OCI-LY3 (cell line): ENCODE measurements around the gene U2AF1.
"Not testable (repeated sequence)": the region's sequence is repeated elsewhere in the genome, so short reads cannot be mapped to it uniquely, and the experiment has no call there.

Experiments
- H2AFZ ChIP-seq: fragments of 200-600, 300-600 bp; shearing (Covaris generic); 2 replicates; pipeline ENCODE4 v1.6.0; 2014; ENCODE audit warnings: antibody characterized with exemption, low read depth, low read length
- H3K27ac ChIP-seq: fragments of 200-600, 300-600 bp; sonication (generic); 2 replicates; pipeline ENCODE4 v1.5.1; 2014; ENCODE audit warnings: mild to moderate bottlenecking, low read length, moderate library complexity, mixed read lengths
- H3K27me3 ChIP-seq: fragments of 200-600, 300-600 bp; sonication (generic); 2 replicates; pipeline ENCODE4 v1.6.1; 2014; ENCODE audit warnings: low read depth, low read length, mixed read lengths
- H3K36me3 ChIP-seq: fragments of 200-600, 300-600 bp; sonication (generic); replicated peaks from 2 replicates; pipeline ENCODE3; 2014; ENCODE audit warnings: low read depth, low read length, mixed read lengths
- H3K4me1 ChIP-seq: fragments of 300-600, 200-600 bp; sonication (generic); 2 replicates; pipeline ENCODE4 v1.6.1; 2014; ENCODE audit warnings: low read length, mixed read lengths
- H3K4me2 ChIP-seq: fragments of 200-600, 300-600 bp; sonication (generic); 2 replicates; pipeline ENCODE4 v1.6.1; 2014; ENCODE audit warnings: low read length, mixed read lengths
- H3K4me3 ChIP-seq: fragments of 300-600, 200-600 bp; sonication (generic); 2 replicates; pipeline ENCODE4 v1.5.1; 2014; ENCODE audit warnings: antibody characterized with exemption, mild to moderate bottlenecking, low read length, moderate library complexity
- H3K79me2 ChIP-seq: fragments of 300-600, 200-600 bp; shearing (Covaris generic); 2 replicates; pipeline ENCODE4 v1.6.1; 2014; ENCODE audit warnings: mild to moderate bottlenecking, low read length, mixed read lengths
- H3K9ac ChIP-seq: fragments of 300-600, 200-600 bp; shearing (Covaris generic); 2 replicates; pipeline ENCODE4 v1.6.0; 2014; ENCODE audit warnings: mild to moderate bottlenecking, low read length, moderate library complexity
- H3K9me3 ChIP-seq: fragments of 200-600, 300-600 bp; shearing (Covaris generic); 2 replicates; pipeline ENCODE4 v1.6.1; 2014; ENCODE audit warnings: low read length, mixed read lengths; ENCODE audit not compliant: insufficient read depth
- H4K20me1 ChIP-seq: fragments of 200-600, 300-600 bp; sonication (generic); 2 replicates; pipeline ENCODE4 v1.6.1; 2016; ENCODE audit warnings: low read length, mixed read lengths; ENCODE audit not compliant: insufficient read depth

U2AF1 gene

DNA sequence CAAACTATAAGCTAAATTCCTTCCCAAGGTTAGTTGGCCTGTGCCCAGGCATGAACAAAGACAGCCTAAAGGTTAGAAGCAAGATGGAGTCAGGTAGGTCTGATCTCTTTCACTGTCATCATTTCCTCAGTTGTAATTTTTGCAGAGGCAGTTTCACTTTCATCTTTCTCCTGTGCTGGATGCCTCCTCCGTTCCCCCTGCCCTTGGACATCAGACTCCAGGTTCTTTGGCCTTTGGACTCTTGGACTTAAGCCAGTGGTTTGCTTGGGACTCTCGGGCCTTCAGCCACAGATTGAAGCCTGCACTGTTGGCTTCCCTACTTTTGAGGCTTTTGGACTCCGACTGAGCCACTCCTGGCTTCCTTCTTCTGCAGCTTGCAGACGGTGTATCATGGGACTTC lies 8.6 kb upstream of the U2AF1 start:
- not testable (repeated sequence) for H3K4me1 ChIP-seq, H3K4me3 ChIP-seq, H3K36me3 ChIP-seq, H3K9me3 ChIP-seq, H2AFZ ChIP-seq, H3K27ac ChIP-seq, H3K4me2 ChIP-seq, H3K27me3 ChIP-seq, H4K20me1 ChIP-seq, H3K9ac ChIP-seq, H3K79me2 ChIP-seq

DNA sequence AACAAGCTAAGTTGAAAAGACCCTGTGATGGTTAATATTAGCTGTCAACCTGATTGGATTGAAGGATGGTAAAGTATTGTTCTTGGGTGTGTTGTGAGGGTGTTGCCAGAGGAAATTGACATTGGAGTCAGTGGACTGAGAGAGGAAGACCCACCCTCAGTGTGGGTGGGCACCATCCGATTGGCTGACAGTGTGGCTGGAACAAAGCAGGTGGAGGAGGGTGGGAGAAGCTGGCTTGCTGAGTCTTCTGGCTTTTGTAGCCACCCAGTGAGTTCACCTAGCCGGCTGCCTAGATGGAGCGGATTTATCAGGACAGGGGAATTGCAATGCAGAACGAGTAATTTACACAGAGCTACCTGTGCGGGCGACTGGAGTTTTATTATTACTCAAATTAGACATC lies 7.1 kb upstream of the U2AF1 start:
- H3K9ac ChIP-seq, H2AFZ ChIP-seq, H4K20me1 ChIP-seq, H3K4me1 ChIP-seq, H3K27ac ChIP-seq, H3K36me3 ChIP-seq, H3K4me3 ChIP-seq, H3K79me2 ChIP-seq, H3K4me2 ChIP-seq, H3K9me3 ChIP-seq, H3K27me3 ChIP-seq: not testable (repeated sequence)

GRCh38 chr21:43109006-43109405 lies 1.6 kb upstream of the U2AF1 start:
- not testable (repeated sequence) for H3K4me2 ChIP-seq, H3K27me3 ChIP-seq, H3K9ac ChIP-seq, H3K4me1 ChIP-seq, H3K27ac ChIP-seq, H3K4me3 ChIP-seq, H4K20me1 ChIP-seq, H2AFZ ChIP-seq, H3K36me3 ChIP-seq, H3K9me3 ChIP-seq, H3K79me2 ChIP-seq

- H2AFZ ChIP-seq, H3K4me1 ChIP-seq, H3K36me3 ChIP-seq, H3K79me2 ChIP-seq, H3K9me3 ChIP-seq, H3K27ac ChIP-seq, H4K20me1 ChIP-seq, H3K4me2 ChIP-seq, H3K4me3 ChIP-seq, H3K9ac ChIP-seq, H3K27me3 ChIP-seq: not testable (repeated sequence)
Observed at GRCh38 chr21:43108177-43108576, 807 bp upstream of the U2AF1 start.

DNA sequence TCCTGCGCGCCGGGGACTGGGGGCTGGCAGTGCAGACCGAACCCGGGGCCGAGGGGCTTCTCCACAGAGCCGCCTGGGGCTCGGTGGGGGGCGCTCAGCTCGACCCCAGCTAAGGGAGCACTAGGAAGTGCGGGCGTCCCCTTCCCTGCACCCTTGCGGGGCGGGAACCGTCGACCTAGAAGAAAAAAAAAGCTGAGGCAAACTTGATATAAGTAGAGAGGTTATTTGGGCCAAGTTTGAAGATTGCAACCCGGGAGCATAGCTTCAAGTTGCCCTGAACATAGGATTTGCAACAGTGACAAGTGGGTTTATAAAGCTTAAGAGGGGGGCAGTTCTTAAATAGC lies 396 bp upstream of the U2AF1 start:
- H3K27me3 ChIP-seq, H3K4me2 ChIP-seq, H3K4me1 ChIP-seq, H3K79me2 ChIP-seq, H3K9me3 ChIP-seq, H4K20me1 ChIP-seq, H3K36me3 ChIP-seq, H3K4me3 ChIP-seq, H3K9ac ChIP-seq, H3K27ac ChIP-seq, H2AFZ ChIP-seq: not testable (repeated sequence)

DNA sequence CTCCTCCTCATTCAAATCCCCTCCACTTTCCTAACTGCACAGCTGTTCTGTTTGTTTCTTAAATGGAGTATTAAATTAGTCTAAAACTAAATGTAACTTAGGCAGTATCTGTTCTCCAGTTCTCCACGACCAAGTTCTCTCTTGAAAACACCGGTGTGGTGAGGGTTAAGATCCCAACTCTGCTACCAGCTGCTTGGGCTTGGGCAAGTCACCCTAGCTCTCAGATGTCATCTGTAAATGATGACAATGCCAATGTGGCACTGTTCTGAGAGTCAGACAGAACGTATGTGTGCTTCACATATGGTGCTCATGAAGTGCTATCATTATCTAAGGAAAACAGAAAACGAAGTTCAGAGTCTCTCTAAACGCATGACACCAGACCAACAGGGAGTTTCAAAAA lies 2.7 kb downstream of the U2AF1 start:
- not testable (repeated sequence) for H3K27me3 ChIP-seq, H3K79me2 ChIP-seq, H3K9ac ChIP-seq, H2AFZ ChIP-seq, H3K4me1 ChIP-seq, H3K36me3 ChIP-seq, H3K4me3 ChIP-seq, H4K20me1 ChIP-seq, H3K9me3 ChIP-seq, H3K27ac ChIP-seq, H3K4me2 ChIP-seq

DNA sequence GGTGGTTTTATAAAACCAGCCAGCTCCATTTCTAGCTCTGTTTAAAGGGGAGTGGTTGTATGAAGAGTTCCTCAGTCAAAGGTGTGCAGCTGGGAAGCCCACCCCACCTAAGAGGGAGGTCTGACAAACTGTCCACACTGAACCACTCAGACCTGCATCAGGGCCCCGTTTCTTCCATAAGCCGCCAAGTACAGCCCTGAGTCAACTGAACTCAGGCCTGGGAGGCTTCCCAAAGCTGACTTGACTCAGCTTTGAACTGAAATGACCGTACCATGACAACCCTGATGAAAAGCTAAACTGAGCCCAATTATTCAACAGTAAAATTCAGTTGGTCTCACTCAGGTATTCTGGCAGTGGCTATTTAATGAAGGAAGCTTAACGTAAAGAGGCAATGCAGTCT lies 5.1 kb downstream of the U2AF1 start:
- not testable (repeated sequence) for H3K4me3 ChIP-seq, H3K36me3 ChIP-seq, H3K4me2 ChIP-seq, H3K4me1 ChIP-seq, H2AFZ ChIP-seq, H4K20me1 ChIP-seq, H3K27ac ChIP-seq, H3K9me3 ChIP-seq, H3K79me2 ChIP-seq, H3K9ac ChIP-seq, H3K27me3 ChIP-seq

DNA sequence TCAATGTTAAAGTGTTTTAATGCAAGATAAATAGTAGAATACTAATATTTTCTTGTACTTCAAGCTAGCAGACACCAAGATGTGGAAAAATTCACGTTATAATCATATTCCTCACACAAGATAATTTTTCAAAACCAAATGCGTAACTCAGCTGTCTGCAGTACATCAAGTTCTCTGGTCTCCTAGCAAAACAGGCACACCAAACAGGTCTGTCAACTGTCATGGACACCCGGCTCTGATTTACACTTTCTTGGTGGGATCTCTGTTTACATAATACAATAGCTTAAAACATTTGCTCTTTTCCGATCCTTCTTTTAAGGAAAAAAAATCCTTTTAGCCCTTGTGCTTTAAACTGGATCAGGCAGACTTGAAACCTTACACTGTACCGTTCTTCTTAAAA lies 5.7 kb downstream of the U2AF1 start:
- not testable (repeated sequence) for H3K4me3 ChIP-seq, H3K9ac ChIP-seq, H3K9me3 ChIP-seq, H2AFZ ChIP-seq, H3K36me3 ChIP-seq, H3K4me1 ChIP-seq, H3K27me3 ChIP-seq, H3K79me2 ChIP-seq, H4K20me1 ChIP-seq, H3K4me2 ChIP-seq, H3K27ac ChIP-seq

DNA sequence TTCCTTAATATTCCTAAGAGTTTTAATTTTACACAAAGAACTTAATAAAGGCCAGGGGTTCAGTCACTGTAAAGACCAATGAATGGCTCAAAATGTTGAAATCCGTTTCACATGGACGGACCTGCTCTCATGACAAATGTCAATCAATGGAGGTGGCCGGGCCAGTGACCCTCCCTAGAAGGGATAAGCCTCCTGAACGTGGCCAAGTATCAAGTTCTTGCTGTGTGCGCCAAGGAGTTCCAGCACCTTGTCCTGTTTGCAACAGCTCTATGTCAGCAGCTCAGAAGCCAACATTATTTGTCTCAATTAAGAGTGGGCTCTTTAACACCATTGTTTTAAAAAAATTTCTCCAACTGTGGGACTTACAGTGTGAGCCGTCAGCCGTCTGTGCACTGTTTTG lies 6.4 kb downstream of the U2AF1 start:
- H3K4me1 ChIP-seq, H4K20me1 ChIP-seq, H3K79me2 ChIP-seq, H3K9ac ChIP-seq, H3K9me3 ChIP-seq, H3K27ac ChIP-seq, H3K36me3 ChIP-seq, H2AFZ ChIP-seq, H3K27me3 ChIP-seq, H3K4me3 ChIP-seq, H3K4me2 ChIP-seq: not testable (repeated sequence)

- H2AFZ ChIP-seq, H3K9me3 ChIP-seq, H3K4me2 ChIP-seq, H4K20me1 ChIP-seq, H3K4me1 ChIP-seq, H3K79me2 ChIP-seq, H3K36me3 ChIP-seq, H3K27ac ChIP-seq, H3K9ac ChIP-seq, H3K4me3 ChIP-seq, H3K27me3 ChIP-seq: not testable (repeated sequence)
Observed at GRCh38 chr21:43091979-43092614, 15.3 kb downstream of the U2AF1 start.
